Right lobe of liver (tissue), 4 donors: Measurements from ENCODE around the gene GXYLT2.

Experiments
- CTCF ChIP-seq, 4 donors: fragments of 200-600 bp in 3 of 4; fragments of 450-650 bp in 1 of 4; IDR thresholded peaks; one replicate each; pipeline versions ENCODE4 v1.5.1 to v1.8.0; 2016 to 2022; ENCODE audit warnings: antibody characterized with exemption in 4 of 4, mild to moderate bottlenecking in 2 of 4
- POLR2A ChIP-seq: fragments of 450-650 bp; IDR thresholded peaks from one replicate; pipeline ENCODE4 v1.6.1; 2017; ENCODE audit warnings: antibody characterized with exemption, mild to moderate bottlenecking
- donor health status: DM: no; HTN: no; CAD: no.
- donor health status: DM: no; HTN: no; CAD: no.
- donor health status: DM: no; HTN: yes; CAD: no.

DNA sequence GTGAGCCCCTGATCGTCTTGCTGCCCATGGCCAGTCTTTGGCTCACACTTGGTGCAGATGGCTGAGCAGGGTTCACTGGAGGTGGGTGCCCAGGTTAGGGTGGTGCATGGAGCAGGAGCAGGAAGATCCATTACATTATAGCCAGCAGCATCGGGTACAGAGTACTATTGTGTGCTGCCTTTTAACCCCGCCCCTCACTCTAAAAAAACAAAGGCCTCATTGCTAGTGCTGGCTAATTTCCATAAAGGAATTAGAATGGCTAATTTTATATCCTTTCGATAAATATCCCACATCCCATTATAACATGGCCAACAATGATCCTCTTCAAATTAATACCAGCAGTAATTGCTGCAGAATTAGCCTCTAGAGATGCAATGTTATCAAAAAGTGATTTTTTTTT lies 63.0 kb downstream of the GXYLT2 start:
- no peak for TF ChIP-seq POLR2A
- TF ChIP-seq CTCF (IDR thresholded peaks at IDR 0.05): no peak
